ENCODE measurements around the gene ARID1B. TPM values are rescaled to one million over a fixed set of nuclear protein-coding genes. Genes with fewer than 3 reads are reported as not detected.

ARID1B gene
- total and polyA plus RNA-seq, 2 of the 13 experiments (the other 11 are each of a cell fraction or from before 2014, with no cell fraction given): 20.1 to 32.6 TPM

GRCh38 chr6:157221049-157221816 lies 444.1 kb downstream of the ARID1B start (continued):
- no peak for TF ChIP-seq SKIL (CRISPR knock-in tag; IDR thresholded peaks at IDR 0.05; ENCODE audit: borderline replicate concordance)
- TF ChIP-seq ZNF513 (CRISPR knock-in tag; conservative IDR thresholded peaks at IDR 0.05): no peak
- 0 out of 2 replicates have a peak, but pooled peaks have one; percentile 73 for TF ChIP-seq ZNF546 (CRISPR knock-in tag; conservative IDR thresholded peaks at IDR 0.05)
- peak; percentile 89 for TF ChIP-seq ZBTB38 (CRISPR knock-in tag; IDR thresholded peaks at IDR 0.05)
- no peak for TF ChIP-seq ZNF550 (CRISPR knock-in tag; IDR thresholded peaks at IDR 0.05; ENCODE audit: borderline replicate concordance)
- no peak for TF ChIP-seq RORA (CRISPR knock-in tag; IDR thresholded peaks at IDR 0.05)
- TF ChIP-seq ZNF33A (CRISPR knock-in tag; IDR thresholded peaks at IDR 0.05; ENCODE audit: borderline replicate concordance): no peak
- peak; percentile 70; the same call in 1 of the 2 replicates for TF ChIP-seq ARID4A (CRISPR knock-in tag; IDR thresholded peaks at IDR 0.05; ENCODE audit: borderline replicate concordance)
- TF ChIP-seq ZNF576 (CRISPR knock-in tag; IDR thresholded peaks at IDR 0.05): no peak
- no peak for TF ChIP-seq TCF7L2 (IDR thresholded peaks at IDR 0.05; ENCODE audit: low read depth, low read length)
- TF ChIP-seq MAZ (IDR thresholded peaks at IDR 0.05; ENCODE audit: borderline replicate concordance, low read depth, low read length): no peak
- no peak for TF ChIP-seq MAZ (CRISPR knock-in tag; IDR thresholded peaks at IDR 0.05; ENCODE audit: low read depth)
- TF ChIP-seq ZNF343 (CRISPR knock-in tag; IDR thresholded peaks at IDR 0.05): no peak
- no peak for TF ChIP-seq ZNF597 (CRISPR knock-in tag; IDR thresholded peaks at IDR 0.05)
- peak; percentile 58; the same call in 1 of the 2 replicates for TF ChIP-seq YEATS2 (CRISPR knock-in tag; IDR thresholded peaks at IDR 0.05; ENCODE audit: borderline replicate concordance)
- TF ChIP-seq SCMH1 (CRISPR knock-in tag; IDR thresholded peaks at IDR 0.05; ENCODE audit: borderline replicate concordance): no peak
- no peak for TF ChIP-seq ZFY (CRISPR knock-in tag; IDR thresholded peaks at IDR 0.05)
- TF ChIP-seq KDM5A (IDR thresholded peaks at IDR 0.05; ENCODE audit: borderline replicate concordance, low read length): no peak
- TF ChIP-seq HNRNPK (IDR thresholded peaks at IDR 0.05; ENCODE audit: low read depth, low read length, poor library complexity, severe bottlenecking): no peak
